K562 (cell line): ENCODE results near the gene GP1BB. TPM values are rescaled to one million over a fixed set of nuclear protein-coding genes. Genes with fewer than 3 reads are reported as not detected.

ENCODE experiments used
- ARID2 ChIP-seq: fragments of 450-650 bp; IDR thresholded peaks from 2 replicates; pipeline ENCODE4 v1.6.1; 2017; ENCODE audit warnings: antibody characterized with exemption, mild to moderate bottlenecking
- BMI1 ChIP-seq: fragments of 150-350 bp; IDR thresholded peaks from 2 replicates; pipeline ENCODE4 v1.6.1; 2014; ENCODE audit warnings: low read length
- CREBBP ChIP-seq: IDR thresholded peaks from one replicate; pipeline ENCODE4 v1.6.1; 2012; ENCODE audit warnings: low read depth, mild to moderate bottlenecking, control low read depth, inconsistent platforms, low read length
- CSDE1 ChIP-seq, 2 experiments: fragments of 450-650 bp; IDR thresholded peaks; 2 replicates each; pipeline ENCODE4 v1.6.1; 2016; ENCODE audit warnings: mild to moderate bottlenecking in 1 of 2
- ESRRA ChIP-seq: fragments of 450-650 bp; IDR thresholded peaks from 2 replicates; pipeline ENCODE4 v1.6.1; 2014; ENCODE audit warnings: low read depth, mild to moderate bottlenecking, moderate library complexity, borderline replicate concordance
- MXD1 ChIP-seq: fragments of 250-450 bp; sonication (Bioruptor Pico); IDR thresholded peaks from 2 replicates; pipeline ENCODE4 v1.8.0; 2021; ENCODE audit warnings: borderline replicate concordance, mild to moderate bottlenecking, moderate library complexity; ENCODE audit not compliant: poor library complexity, severe bottlenecking
- POLR2G ChIP-seq: fragments of 200-400 bp; formaldehyde crosslinking; IDR thresholded peaks from 2 replicates; pipeline ENCODE4 v1.6.1; 2017; ENCODE audit warnings: low read depth, mild to moderate bottlenecking, antibody characterized with exemption, low read length, moderate library complexity
- RBFOX2 ChIP-seq: fragments of 200-400 bp; formaldehyde crosslinking; IDR thresholded peaks from 2 replicates; pipeline ENCODE4 v1.6.1; 2017; ENCODE audit warnings: low read depth, mild to moderate bottlenecking, low read length, moderate library complexity
- SNAPC5 ChIP-seq: fragments of 250-450 bp; sonication (Bioruptor Pico); IDR thresholded peaks from 2 replicates; pipeline ENCODE4 v1.8.0; 2021; ENCODE audit warnings: moderate library complexity, mild to moderate bottlenecking, inconsistent platforms
- STAT5B ChIP-seq: fragments of 250-450 bp; sonication (Bioruptor Pico); IDR thresholded peaks from 2 replicates; pipeline ENCODE4 v1.8.0; 2021; ENCODE audit warnings: mild to moderate bottlenecking, inconsistent platforms
- TCF3 ChIP-seq: sonication (generic); formaldehyde crosslinking; IDR thresholded peaks from 2 replicates; pipeline ENCODE4 v1.4.0; 2020; ENCODE audit warnings: mild to moderate bottlenecking, missing genetic modification reagents
- THAP7 ChIP-seq: fragments of 250-450 bp; sonication (Bioruptor Pico); IDR thresholded peaks from 2 replicates; pipeline ENCODE4 v1.5.0; 2021
- U2AF2 ChIP-seq: fragments of 200-400 bp; formaldehyde crosslinking; optimal IDR thresholded peaks from 2 replicates; pipeline ENCODE3; 2017; ENCODE audit warnings: low read depth, mild to moderate bottlenecking, low read length
- ZFP36 ChIP-seq: fragments of 150-350 bp; IDR thresholded peaks from 2 replicates; pipeline ENCODE4 v1.6.1; 2018; ENCODE audit warnings: low read length, low read depth; ENCODE audit not compliant: partially characterized antibody
- ZMIZ1 ChIP-seq, 2 experiments: fragments of 150-350 bp in 1 of 2; IDR thresholded peaks; 2 replicates each; pipeline ENCODE4 v1.6.1; 2012 to 2016; ENCODE audit warnings: low read depth in 2 of 2, low read length in 2 of 2, mild to moderate bottlenecking in 1 of 2, moderate library complexity in 1 of 2
- ZNF217 ChIP-seq: sonication (generic); formaldehyde crosslinking; IDR thresholded peaks from 2 replicates; pipeline ENCODE4 v1.8.0; 2022; ENCODE audit warnings: mild to moderate bottlenecking, missing genetic modification reagents
- ZNF282 ChIP-seq: sonication (generic); formaldehyde crosslinking; IDR thresholded peaks from 2 replicates; pipeline ENCODE4 v1.8.1; 2023; ENCODE audit warnings: missing genetic modification reagents
- ZNF77 ChIP-seq: fragments of 250-450 bp; sonication (Bioruptor Pico); IDR thresholded peaks from 2 replicates; pipeline ENCODE4 v1.5.0; 2020
- polyA plus RNA-seq, 8 experiments: library from polyadenylated mRNA; depleted of rRNA in 4 of 8; stranded (reverse) in 5 of 8; unstranded in 3 of 8; fragments of >200 nt; fragmentation: Nextera tagmentation in 2 of 8; fragmentation: Illumina TruSeq in 1 of 8; extraction: Ambion mirVana in 2 of 8; extraction: Trizol in 1 of 8; gene quantifications; 2 replicates each; pipeline versions ENCODE4 v1.2.1 to v1.2.3, GENCODE V29; 2011 to 2014; ENCODE audit warnings: inconsistent platforms in 1 of 8, missing spikeins in 1 of 8
- total RNA-seq, 7 experiments: library from RNA; depleted of rRNA in 6 of 7; stranded (reverse); fragments of >200 nt in 6 of 7; fragmentation: Illumina TruSeq in 2 of 7; extraction: Trizol in 2 of 7; gene quantifications; 2 replicates each; pipeline versions ENCODE4 v1.2.1 to v1.2.3, GENCODE V29; 2011 to 2021; ENCODE audit warnings: low replicate concordance in 1 of 7
- TF ChIP-seq, protein P1 (sequence below): fragments of 450-650 bp; IDR thresholded peaks from 2 replicates; pipeline ENCODE4 v1.6.1; 2016; ENCODE audit warnings: antibody characterized with exemption
- TF ChIP-seq, protein P2 (sequence below), 2 experiments: IDR thresholded peaks; 2 replicates each; pipeline ENCODE4 v1.6.1; 2012; ENCODE audit warnings: improper control_type of control experiment in 2 of 2, low read depth in 2 of 2, low read length in 2 of 2, borderline replicate concordance in 1 of 2

Gene GP1BB
- total and polyA plus RNA-seq, 9 of the 15 experiments (the other 6 are each of a cell fraction or from before 2014, with no cell fraction given) = 0.69 to 162 (median 2.8) TPM

GRCh38 chr22:19720150-19720827 is 3.0 kb upstream of the GP1BB start (continued):
- TF ChIP-seq THAP7 (CRISPR knock-in tag) = no peak
- TF ChIP-seq CSDE1 (IDR thresholded peaks at IDR 0.05) = no peak
- TF ChIP-seq STAT5B = no peak
- TF ChIP-seq ZMIZ1 (IDR thresholded peaks at IDR 0.05; ENCODE audit: low read depth in 2 of 2, low read length in 2 of 2) = no peak
- TF ChIP-seq ESRRA = no peak
- TF ChIP-seq ZNF282 (CRISPR knock-in tag) = no peak
- no peak for TF ChIP-seq CREBBP
- peak; percentile 27 for TF ChIP-seq RBFOX2
- TF ChIP-seq, protein P1, sequence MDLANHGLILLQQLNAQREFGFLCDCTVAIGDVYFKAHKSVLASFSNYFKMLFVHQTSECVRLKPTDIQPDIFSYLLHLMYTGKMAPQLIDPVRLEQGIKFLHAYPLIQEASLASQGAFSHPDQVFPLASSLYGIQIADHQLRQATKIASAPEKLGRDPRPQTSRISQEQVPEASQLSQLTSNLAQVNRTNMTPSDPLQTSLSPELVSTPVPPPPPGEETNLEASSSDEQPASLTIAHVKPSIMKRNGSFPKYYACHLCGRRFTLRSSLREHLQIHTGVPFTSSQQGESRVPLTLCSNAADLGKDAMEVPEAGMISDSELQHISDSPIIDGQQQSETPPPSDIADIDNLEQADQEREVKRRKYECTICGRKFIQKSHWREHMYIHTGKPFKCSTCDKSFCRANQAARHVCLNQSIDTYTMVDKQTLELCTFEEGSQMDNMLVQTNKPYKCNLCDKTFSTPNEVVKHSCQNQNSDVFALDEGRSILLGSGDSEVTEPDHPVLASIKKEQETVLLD = peak; percentile 43; the same call in 1 of the 2 replicates
- no peak for TF ChIP-seq SNAPC5
- TF ChIP-seq BMI1 = no peak
- no peak for TF ChIP-seq TCF3
- TF ChIP-seq MXD1 (CRISPR knock-in tag) = peak; percentile 64
- no peak for TF ChIP-seq ZNF217 (CRISPR knock-in tag)
- no peak for TF ChIP-seq U2AF2
- peak; percentile 64 for TF ChIP-seq POLR2G
- TF ChIP-seq ZNF77 = no peak
- TF ChIP-seq, protein P2, sequence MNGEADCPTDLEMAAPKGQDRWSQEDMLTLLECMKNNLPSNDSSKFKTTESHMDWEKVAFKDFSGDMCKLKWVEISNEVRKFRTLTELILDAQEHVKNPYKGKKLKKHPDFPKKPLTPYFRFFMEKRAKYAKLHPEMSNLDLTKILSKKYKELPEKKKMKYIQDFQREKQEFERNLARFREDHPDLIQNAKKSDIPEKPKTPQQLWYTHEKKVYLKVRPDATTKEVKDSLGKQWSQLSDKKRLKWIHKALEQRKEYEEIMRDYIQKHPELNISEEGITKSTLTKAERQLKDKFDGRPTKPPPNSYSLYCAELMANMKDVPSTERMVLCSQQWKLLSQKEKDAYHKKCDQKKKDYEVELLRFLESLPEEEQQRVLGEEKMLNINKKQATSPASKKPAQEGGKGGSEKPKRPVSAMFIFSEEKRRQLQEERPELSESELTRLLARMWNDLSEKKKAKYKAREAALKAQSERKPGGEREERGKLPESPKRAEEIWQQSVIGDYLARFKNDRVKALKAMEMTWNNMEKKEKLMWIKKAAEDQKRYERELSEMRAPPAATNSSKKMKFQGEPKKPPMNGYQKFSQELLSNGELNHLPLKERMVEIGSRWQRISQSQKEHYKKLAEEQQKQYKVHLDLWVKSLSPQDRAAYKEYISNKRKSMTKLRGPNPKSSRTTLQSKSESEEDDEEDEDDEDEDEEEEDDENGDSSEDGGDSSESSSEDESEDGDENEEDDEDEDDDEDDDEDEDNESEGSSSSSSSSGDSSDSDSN (IDR thresholded peaks at IDR 0.05; ENCODE audit: borderline replicate concordance in 1 of 2, low read depth in 2 of 2, low read length in 2 of 2) = no peak
- TF ChIP-seq ARID2 = 0 out of 2 replicates have a peak, but pooled peaks have one; percentile 27
- no peak for TF ChIP-seq ZFP36
